ENCODE results near the gene SRSF12.
A peak's percentile ranks its signal among the peaks of the same experiment; 100 is the strongest.
"Not testable (repeated sequence)": the region's sequence is repeated elsewhere in the genome, so short reads cannot be mapped to it uniquely, and the experiment has no call there.

SRSF12 gene

DNA sequence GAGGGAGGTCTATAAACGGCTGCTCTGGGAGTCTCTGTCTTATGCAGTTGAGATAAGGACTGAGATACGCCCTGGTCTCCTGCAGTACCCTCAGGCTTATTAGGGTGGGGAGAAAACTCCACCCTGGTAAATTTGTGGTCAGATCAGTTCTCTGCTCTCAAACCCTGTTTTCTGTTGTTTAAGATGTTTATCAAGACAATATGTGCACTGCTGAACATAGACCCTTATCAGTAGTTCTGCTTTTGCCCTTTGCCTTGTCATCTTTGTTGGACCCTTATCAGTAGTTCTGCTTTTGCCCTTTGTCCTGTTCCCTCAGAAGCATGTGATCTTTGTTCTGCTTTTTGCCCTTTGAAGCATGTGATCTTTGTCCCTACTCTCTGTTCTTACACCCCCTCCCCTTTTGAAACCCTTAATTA, 10.4 kb upstream of the SRSF12 start:
- not testable (repeated sequence) for DNase-seq

DNA sequence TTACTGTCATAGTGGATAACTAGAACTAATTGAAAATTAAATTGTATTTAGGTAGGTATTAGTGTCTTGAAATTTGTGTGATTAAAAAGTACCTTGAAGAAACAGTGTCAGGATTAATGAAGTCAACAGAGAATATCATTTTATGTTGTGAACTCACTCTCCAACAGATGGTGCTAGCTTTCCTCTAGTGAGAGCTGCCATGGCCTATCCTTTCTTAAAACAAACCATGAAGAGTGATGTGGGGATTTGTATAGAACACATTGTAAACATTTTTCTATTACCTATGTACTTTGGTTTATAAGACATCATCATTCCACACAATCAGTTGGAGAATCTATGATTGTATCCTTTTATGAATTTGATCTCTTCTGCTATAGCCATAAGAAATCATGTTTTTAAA, 4.8 kb upstream of the SRSF12 start:
- DNase-seq: no peak

- no peak for DNase-seq
These were observed 4.1 kb upstream of the SRSF12 start for GRCh38 chr6:89121934-89122333.

GRCh38 chr6:89120371-89120770, 2.5 kb upstream of the SRSF12 start:
- no peak for DNase-seq

DNA sequence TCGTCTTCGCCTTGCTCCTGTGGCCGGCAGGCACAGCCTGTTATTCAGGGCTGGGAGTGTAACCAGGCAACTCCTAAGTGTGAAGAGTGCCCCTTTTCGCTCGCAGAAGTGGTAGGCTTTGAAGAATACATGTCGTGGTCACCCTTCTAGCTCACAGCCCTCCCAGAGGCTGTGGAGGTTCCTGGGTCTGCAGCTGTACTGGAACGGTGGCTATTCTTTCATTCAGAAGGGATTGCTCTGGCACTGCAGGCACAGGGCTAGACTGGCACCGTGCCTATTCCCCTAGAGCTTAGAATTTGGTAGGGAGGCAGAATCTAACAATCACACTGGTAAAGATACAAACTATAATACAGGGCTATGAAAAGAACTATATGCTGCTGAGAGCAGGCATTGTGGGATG, 1.1 kb upstream of the SRSF12 start:
- DNase-seq: no peak

DNA sequence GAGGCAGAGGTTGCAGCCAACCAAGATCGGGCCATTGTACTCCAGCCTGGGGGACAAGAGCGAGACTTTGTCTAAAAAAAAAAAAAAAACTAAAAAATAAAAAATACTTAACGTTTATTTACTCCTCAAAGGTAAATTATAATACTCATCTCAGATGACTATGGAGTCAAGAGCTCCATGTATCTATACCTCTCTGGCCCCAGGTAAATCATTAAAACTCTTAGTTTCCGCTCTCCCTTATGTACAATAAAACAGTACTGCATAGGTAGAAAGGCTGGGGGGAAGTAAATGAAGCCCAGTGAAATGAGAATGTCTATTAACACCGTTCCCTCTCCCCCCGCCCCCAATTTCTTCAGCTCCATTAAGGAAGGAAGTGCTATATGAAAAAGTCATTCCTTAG, 1.2 kb downstream of the SRSF12 start:
- DNase-seq: no peak

- no peak for DNase-seq
These were observed 5.9 kb downstream of the SRSF12 start for GRCh38 chr6:89111933-89112332.

GRCh38 chr6:89110284-89110683, 7.6 kb downstream of the SRSF12 start:
- DNase-seq: no peak

- no peak for DNase-seq
These were observed 17.8 kb downstream of the SRSF12 start for GRCh38 chr6:89100114-89100513.

DNA sequence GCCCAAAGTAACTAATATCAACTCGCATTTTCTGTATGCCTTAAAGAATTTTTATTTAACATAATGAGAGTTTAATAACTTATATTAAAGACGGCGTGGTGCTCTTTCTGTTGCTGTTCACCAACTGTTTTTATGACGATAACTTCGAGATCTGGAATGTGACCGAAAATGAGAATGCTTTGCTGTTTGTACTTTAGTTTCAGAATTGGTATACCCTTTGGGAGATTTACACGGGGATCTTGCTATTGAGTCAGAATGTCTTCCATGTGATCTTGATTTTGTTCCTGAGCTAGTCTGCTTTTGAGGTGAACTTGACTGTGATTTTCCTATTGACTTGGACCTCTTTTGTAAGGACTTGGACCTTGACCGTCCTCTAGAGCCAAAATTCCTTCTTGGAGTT, 19.4 kb downstream of the SRSF12 start:
- no peak for DNase-seq

DNA sequence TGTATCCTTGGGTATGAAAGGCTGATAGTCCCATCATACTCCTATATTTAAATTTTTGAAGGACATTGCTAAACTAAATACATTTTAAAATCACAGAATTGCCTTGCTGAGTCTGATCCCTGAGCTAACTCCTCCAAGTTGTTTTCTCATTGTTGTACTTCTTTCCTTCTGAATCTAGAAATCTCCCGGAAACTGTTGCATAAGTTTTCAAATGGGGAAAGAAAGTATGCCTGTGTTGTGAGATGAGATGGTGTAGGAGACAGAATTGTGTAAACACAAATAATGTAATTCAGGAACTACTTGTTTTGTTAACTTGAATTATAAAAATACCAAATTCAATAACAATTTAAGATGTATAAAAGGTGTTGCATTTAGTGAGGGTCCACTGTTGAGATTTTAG, 30.0 kb downstream of the SRSF12 start:
- no peak for DNase-seq

GRCh38 chr6:89085409-89086205, 32.3 kb downstream of the SRSF12 start:
- DNase-seq: no peak

DNA sequence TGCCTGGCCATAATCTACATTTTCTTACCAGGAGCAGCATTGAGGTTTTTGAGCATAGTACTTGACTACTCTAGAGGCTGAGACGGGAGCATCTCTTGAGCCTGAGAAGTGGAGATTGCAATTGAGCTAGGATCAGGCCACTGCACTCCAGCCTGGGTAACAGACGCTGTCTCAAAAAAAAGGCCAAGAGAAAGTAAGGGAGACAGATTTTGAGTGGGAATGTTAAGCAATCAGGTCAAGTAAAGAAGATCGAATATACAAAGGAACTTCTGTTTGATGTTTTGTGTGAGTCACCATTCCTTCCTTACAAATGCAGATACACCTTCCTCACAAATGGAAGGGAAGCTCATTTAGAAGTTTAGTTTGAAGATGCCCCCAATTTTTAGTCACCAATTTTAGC, 32.9 kb downstream of the SRSF12 start:
- no peak for DNase-seq

GRCh38 chr6:89084542-89084941, 33.3 kb downstream of the SRSF12 start:
- DNase-seq: no peak

- no peak for DNase-seq
These were observed 35.4 kb downstream of the SRSF12 start for GRCh38 chr6:89082486-89082891.

- DNase-seq: peak; percentile 96 to 100
These were observed 36.2 kb downstream of the SRSF12 start for GRCh38 chr6:89081423-89082322.

DNA sequence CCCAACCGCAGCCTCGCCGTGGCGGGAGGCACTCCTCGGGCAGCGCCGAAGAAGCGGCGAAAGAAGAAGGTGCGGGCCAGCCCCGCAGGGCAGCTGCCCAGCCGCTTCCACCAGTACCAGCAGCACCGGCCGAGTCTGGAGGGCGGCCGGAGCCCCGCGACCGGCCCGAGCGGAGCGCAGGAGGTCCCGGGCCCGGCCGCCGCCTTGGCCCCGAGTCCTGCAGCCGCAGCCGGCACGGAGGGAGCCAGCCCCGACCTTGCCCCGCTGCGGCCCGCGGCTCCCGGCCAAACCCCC, 36.8 kb downstream of the SRSF12 start:
- peak in 1 of 2 experiments; percentile 3 for DNase-seq

GRCh38 chr6:89080281-89081128, 37.4 kb downstream of the SRSF12 start, which contains the start of gene PNRC1:
TSS of gene PNRC1 (plus strand) at chr6:89080751. CDS start at chr6:89080895, 144 bp downstream.
- DNase-seq: peak; percentile 100

- peak; percentile 12 to 42 for DNase-seq
These were observed 38.2 kb downstream of the SRSF12 start for GRCh38 chr6:89079511-89080234.

DNA sequence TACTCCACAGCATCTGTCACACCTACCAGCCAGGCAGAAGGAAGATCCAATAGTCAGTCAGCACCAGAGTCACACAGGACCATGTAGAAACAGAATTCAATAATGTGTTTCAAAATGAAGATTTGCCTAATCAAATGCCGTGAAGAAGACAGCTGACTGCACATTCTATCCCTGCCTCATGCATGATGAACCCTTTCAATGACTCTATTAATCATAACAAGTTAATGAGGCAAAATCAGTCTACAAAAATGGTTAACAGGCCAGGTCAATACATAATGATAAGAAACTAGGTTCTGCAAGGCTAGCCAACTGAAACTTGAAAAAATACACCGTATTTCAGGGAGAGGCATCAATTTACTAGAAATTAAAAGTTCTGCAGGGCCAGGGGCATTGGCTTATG, 44.0 kb downstream of the SRSF12 start:
- DNase-seq: no peak

DNA sequence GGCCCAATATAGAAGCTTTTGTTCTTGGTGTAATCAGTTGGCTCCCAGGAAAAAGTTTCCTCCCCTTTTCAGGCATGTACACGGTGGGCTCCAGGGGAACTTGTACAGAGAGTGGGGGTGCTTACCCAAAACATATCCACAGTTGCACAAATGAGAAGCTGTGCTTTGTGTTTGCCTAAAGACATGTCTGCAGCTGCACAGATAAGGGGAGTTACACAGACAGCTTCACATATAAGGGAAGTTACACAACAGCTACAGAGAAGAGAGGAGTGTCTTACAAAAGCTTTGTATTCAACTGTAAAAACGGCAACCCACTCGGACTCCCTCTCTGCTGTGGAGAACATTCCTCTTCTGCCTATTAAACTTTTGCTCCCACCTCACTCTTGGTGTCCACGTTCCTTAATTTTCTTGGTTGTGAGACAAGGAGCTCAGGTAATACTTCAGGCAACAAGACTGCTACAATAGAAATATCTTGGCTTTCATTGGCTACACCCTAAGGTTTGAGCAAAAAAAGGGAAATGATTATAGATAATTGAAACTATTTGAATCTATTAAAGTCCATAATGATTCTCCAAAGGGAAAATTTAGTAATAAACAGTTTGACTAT, 44.8 kb downstream of the SRSF12 start:
- no peak for DNase-seq

DNA sequence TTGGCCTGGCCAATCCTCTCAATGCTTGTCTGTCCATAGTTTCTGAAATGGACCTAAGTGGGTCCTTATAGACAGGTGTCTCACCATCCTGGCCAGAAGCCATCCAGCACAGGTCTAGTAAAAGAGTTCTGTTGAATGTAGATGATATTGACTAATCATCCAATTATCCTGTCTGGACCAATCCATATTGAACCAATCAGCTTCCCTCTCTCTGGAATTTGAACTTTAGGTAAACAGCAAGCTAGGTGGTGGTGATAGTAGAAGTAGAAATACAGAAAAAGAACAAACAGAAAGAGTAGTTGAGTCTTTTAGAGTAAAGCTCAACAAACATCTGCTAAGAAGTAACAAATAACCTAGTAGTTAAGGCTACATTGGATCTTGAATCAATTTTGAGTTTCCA, 46.8 kb downstream of the SRSF12 start:
- no peak for DNase-seq
